ENCODE results near the gene CCNL1.
A peak's percentile ranks its signal among the peaks of the same experiment; 100 is the strongest.

Gene CCNL1

DNA sequence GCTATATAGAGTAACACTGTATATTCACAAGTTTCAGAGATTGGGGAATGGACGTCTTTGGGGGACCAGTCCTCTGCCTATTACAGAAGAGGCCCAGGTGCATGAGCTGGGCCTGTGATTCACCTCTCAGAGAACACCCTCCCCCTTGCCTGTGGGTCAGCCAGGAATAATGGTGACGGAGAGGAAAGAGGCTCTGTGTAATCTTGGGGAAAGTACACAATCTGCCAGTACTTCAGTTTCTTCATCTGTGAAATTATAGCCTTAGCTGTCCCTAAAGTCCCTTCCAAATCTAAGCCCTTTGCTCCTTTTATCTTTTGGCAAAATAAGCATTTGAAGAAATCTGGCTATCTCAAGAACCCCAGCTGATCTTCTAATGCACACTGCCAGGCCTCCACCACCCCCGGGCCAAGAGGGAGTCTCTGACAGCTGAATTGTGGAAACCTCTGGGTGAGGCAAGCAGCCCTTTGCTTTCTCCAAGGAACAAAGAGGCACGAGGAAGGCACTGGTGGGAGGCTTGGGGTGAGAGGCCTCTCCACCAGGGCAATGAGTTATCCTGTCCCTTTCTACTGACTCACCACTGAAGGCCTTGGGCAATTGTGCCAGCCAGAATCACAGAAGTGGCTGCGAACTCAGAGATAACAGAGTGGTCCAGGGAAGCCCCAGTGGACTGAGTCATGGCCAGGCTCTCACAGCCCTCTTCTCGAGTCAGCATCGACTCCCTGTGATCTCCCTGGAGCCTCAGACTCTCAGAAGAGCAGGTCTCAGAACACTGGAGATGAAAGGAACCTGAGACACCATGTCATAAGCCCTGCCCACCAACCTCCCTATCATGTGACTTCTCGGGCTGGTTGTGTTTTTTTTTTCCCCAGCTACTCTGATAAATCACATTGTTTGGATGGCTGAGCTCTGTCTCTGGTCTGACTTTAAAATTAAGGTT, 31.8 kb downstream of the CCNL1 start:
- ChIA-PET POLR2A (interaction anchor here (6.1 kb wide), 1 partner anchor 41 kb away, joined by 51 read pairs; no protein-coding TSS in a partner anchor), CTCF (interaction anchor here (0.6 to 2.5 kb wide), 3 partner anchors 10 to 70 kb away, joined by 3 to 5 read pairs (median 5); no protein-coding TSS in a partner anchor)
- TF ChIP-seq BHLHE40 (IDR thresholded peaks at IDR 0.05; ENCODE audit: borderline replicate concordance) = no peak
- TF ChIP-seq ELF4 (IDR thresholded peaks at IDR 0.05) = no peak
- TF ChIP-seq FOXM1 (IDR thresholded peaks at IDR 0.05; ENCODE audit: borderline replicate concordance) = no peak
- no peak for TF ChIP-seq LEF1 (IDR thresholded peaks at IDR 0.05; ENCODE audit: borderline replicate concordance)
- TF ChIP-seq SP1 (IDR thresholded peaks at IDR 0.05) = no peak
- TF ChIP-seq L3MBTL2 (conservative IDR thresholded peaks at IDR 0.05) = no peak
- no peak for TF ChIP-seq ARNT (IDR thresholded peaks at IDR 0.05)
- no peak for TF ChIP-seq SUZ12 (IDR thresholded peaks at IDR 0.05)
- no peak for TF ChIP-seq TARDBP (IDR thresholded peaks at IDR 0.05)
- no peak for TF ChIP-seq FOXK2 (IDR thresholded peaks at IDR 0.05)
- no peak for TF ChIP-seq ZNF384 (IDR thresholded peaks at IDR 0.05)
- TF ChIP-seq, protein P1, sequence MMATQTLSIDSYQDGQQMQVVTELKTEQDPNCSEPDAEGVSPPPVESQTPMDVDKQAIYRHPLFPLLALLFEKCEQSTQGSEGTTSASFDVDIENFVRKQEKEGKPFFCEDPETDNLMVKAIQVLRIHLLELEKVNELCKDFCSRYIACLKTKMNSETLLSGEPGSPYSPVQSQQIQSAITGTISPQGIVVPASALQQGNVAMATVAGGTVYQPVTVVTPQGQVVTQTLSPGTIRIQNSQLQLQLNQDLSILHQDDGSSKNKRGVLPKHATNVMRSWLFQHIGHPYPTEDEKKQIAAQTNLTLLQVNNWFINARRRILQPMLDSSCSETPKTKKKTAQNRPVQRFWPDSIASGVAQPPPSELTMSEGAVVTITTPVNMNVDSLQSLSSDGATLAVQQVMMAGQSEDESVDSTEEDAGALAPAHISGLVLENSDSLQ (IDR thresholded peaks at IDR 0.05) = no peak
- TF ChIP-seq NFRKB (IDR thresholded peaks at IDR 0.05) = no peak
- TF ChIP-seq HDGF (IDR thresholded peaks at IDR 0.05; ENCODE audit: borderline replicate concordance) = no peak
- TF ChIP-seq CTBP1 (IDR thresholded peaks at IDR 0.05; ENCODE audit: borderline replicate concordance) = no peak
- TF ChIP-seq FOXA1 (IDR thresholded peaks at IDR 0.05) = no peak
- no peak for DNase-seq (ENCODE audit: extremely low spot score)

DNA sequence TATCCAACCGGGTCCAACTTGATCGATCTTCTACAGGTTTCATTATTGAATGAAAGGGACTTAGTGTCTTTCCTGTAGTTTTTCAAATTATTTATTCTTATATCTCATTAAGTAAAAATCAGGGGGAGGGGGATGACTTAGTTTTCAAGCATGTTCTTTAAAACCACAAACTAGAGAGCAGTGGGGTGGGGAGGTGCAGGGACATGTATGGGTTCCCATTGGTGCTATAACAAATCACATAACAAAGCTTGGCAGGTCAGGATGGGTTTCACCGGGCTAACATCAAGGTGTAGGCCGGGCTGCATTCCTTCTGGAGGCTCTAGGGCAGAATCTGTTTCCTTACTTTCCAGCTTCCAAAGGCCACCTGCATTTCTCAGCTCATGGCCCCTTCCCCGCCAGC, 32.7 kb downstream of the CCNL1 start:
- ChIA-PET POLR2A (interaction anchor here (6.1 kb wide), 1 partner anchor 40 kb away, joined by 51 read pairs; no protein-coding TSS in a partner anchor), CTCF (interaction anchor here (0.6 to 2.5 kb wide), 2 partner anchors 10 to 46 kb away, joined by 3 to 5 read pairs; no protein-coding TSS in a partner anchor)
- no peak for TF ChIP-seq SP1 (IDR thresholded peaks at IDR 0.05)
- no peak for DNase-seq (ENCODE audit: extremely low spot score)

DNA sequence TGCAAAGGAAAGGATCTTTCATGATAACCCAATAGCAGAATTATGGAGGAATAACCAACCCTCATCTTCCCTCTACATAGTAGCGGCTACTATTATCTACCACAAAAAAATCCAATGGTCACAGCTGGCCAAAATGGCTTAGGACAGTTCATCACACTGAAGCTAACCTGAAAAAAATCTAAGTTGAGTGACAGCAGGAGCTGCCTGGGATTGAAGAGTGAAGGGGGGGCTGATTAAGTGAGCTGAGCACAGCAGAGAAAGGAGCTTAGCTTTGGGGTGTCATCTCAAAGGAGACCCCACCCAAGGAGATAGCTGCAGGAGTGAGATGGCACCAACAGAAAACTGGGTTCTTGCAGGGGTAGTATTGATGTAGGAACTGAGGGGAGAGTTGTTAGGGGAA, 33.6 kb downstream of the CCNL1 start:
- POLR2A ChIA-PET = interaction anchor here (0.6 to 6.1 kb wide), 2 partner anchors 39 to 60 kb away, joined by 4 to 51 read pairs; no protein-coding TSS in a partner anchor
- TF ChIP-seq CTBP1 (IDR thresholded peaks at IDR 0.05; ENCODE audit: borderline replicate concordance) = no peak
- TF ChIP-seq, protein P1 (IDR thresholded peaks at IDR 0.05) = peak; percentile 62
- CTCF ChIA-PET = interaction anchor here (0.6 to 2.5 kb wide), 3 partner anchors 11 to 598 kb away, joined by 3 to 5 read pairs (median 3); no protein-coding TSS in a partner anchor

GRCh38 chr3:157125101-157125500, 34.8 kb downstream of the CCNL1 start:
- ChIA-PET POLR2A (interaction anchor here (1.1 to 6.1 kb wide), 2 partner anchors 38 to 570 kb away, joined by 3 to 51 read pairs; partner anchors contain the start of gene SSR3), CTCF (interaction anchor here (0.6 to 2.5 kb wide), 2 partner anchors 43 to 567 kb away, joined by 5 read pairs; no protein-coding TSS in a partner anchor)
- no peak for TF ChIP-seq HDGF (IDR thresholded peaks at IDR 0.05; ENCODE audit: borderline replicate concordance)
- TF ChIP-seq, protein P1 (IDR thresholded peaks at IDR 0.05) = peak; percentile 47
- DNase-seq (ENCODE audit: extremely low spot score) = no peak

More for the DNA sequence above, 33.6 kb downstream of the CCNL1 start:
- DNase-seq (ENCODE audit: extremely low spot score) = no peak

- TF ChIP-seq BHLHE40 (IDR thresholded peaks at IDR 0.05; ENCODE audit: borderline replicate concordance) (no peak), NFRKB (IDR thresholded peaks at IDR 0.05) (no peak), SP1 (IDR thresholded peaks at IDR 0.05) (no peak), ELF4 (IDR thresholded peaks at IDR 0.05) (no peak), ZNF384 (IDR thresholded peaks at IDR 0.05) (no peak), FOXA1 (IDR thresholded peaks at IDR 0.05) (no peak), FOXK2 (IDR thresholded peaks at IDR 0.05) (no peak), FOXM1 (IDR thresholded peaks at IDR 0.05; ENCODE audit: borderline replicate concordance) (no peak), ARNT (IDR thresholded peaks at IDR 0.05) (no peak), TARDBP (IDR thresholded peaks at IDR 0.05) (no peak), LEF1 (IDR thresholded peaks at IDR 0.05; ENCODE audit: borderline replicate concordance) (no peak), SUZ12 (IDR thresholded peaks at IDR 0.05) (no peak), L3MBTL2 (conservative IDR thresholded peaks at IDR 0.05) (no peak), CTBP1 (IDR thresholded peaks at IDR 0.05; ENCODE audit: borderline replicate concordance) (no peak), HDGF (IDR thresholded peaks at IDR 0.05; ENCODE audit: borderline replicate concordance) (no peak)
- TF ChIP-seq, protein P1 (IDR thresholded peaks at IDR 0.05) = no peak
- DNase-seq (ENCODE audit: extremely low spot score) = no peak
- ChIA-PET CTCF (no interaction called here), POLR2A (interaction anchor here (2.4 kb wide), 1 partner anchor 35 kb away, joined by 9 read pairs; no protein-coding TSS in a partner anchor)
Measured at GRCh38 chr3:157123621-157124020, 36.3 kb downstream of the CCNL1 start.

Measured in HEK293T (cell line).